Measurements from ENCODE around the gene ZFP64.

Gene ZFP64

DNA sequence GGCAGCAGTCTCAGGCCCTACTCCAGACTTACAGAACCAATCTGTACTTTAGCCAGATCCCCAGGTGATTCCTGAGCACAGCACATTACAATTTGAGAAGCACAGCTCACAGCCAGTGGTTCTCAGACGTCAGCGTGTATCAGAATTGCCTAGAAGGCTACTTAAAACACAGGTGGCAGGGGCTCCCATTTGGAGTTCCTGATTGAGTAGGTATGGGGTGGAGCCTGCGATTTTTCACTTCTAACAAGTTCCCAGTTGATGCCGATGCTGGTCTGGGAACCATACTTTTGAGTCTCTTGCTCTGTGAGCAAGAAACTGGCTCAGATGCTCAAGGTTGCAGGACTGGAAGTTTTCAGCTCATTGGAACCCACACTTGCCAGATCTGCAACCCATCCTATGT is 89.5 kb downstream of the ZFP64 start:
- TF ChIP-seq POLR2A (IDR thresholded peaks at IDR 0.05; ENCODE audit: low read length) (no peak), GATA1 (IDR thresholded peaks at IDR 0.05; ENCODE audit: low read depth, low read length) (no peak)
- DNase-seq, result no peak

Data from erythroblast (primary cell).